NK-92 (cell line): Measurements from ENCODE around the gene C5orf15.
"Not testable (repeated sequence)": the region's sequence is repeated elsewhere in the genome, so short reads cannot be mapped to it uniquely, and the experiment has no call there.

Source experiments
- DNase-seq: peaks from one replicate; lab custom pipeline; 2025; ENCODE audit not compliant: unreplicated experiment; lab: John Stamatoyannopoulos, UW

C5orf15 gene

GRCh38 chr5:133938929-133939328 lies 29.5 kb downstream of the C5orf15 start:
- no peak for DNase-seq

- no peak for DNase-seq
Measured at GRCh38 chr5:133938039-133938821, 30.2 kb downstream of the C5orf15 start.

- DNase-seq, result not testable (repeated sequence)
Measured at GRCh38 chr5:133937628-133938027, 30.8 kb downstream of the C5orf15 start.

- no peak for DNase-seq
Measured at GRCh38 chr5:133936651-133937015, 31.8 kb downstream of the C5orf15 start.

GRCh38 chr5:133935991-133936650 lies 32.3 kb downstream of the C5orf15 start:
- not testable (repeated sequence) for DNase-seq

GRCh38 chr5:133935667-133935940 lies 32.8 kb downstream of the C5orf15 start:
- no peak for DNase-seq

GRCh38 chr5:133934822-133935666 lies 33.4 kb downstream of the C5orf15 start:
- DNase-seq, result no peak

- DNase-seq, result no peak
Measured at GRCh38 chr5:133934311-133934710, 34.1 kb downstream of the C5orf15 start.

GRCh38 chr5:133933670-133934295 lies 34.6 kb downstream of the C5orf15 start:
- no peak for DNase-seq

GRCh38 chr5:133933169-133933509 lies 35.3 kb downstream of the C5orf15 start:
- no peak for DNase-seq

GRCh38 chr5:133932441-133933168 lies 35.8 kb downstream of the C5orf15 start:
- DNase-seq, result no peak

- DNase-seq, result no peak
Measured at GRCh38 chr5:133931546-133931945, 36.9 kb downstream of the C5orf15 start.

GRCh38 chr5:133930813-133931090 lies 37.7 kb downstream of the C5orf15 start:
- no peak for DNase-seq

- no peak for DNase-seq
Measured at GRCh38 chr5:133930061-133930812, 38.2 kb downstream of the C5orf15 start.

GRCh38 chr5:133928587-133929393 lies 39.6 kb downstream of the C5orf15 start:
- no peak for DNase-seq

GRCh38 chr5:133927300-133928180 lies 40.9 kb downstream of the C5orf15 start:
- no peak for DNase-seq

GRCh38 chr5:133926489-133927299 lies 41.7 kb downstream of the C5orf15 start:
- DNase-seq, result no peak
